GM12864 (cell line): Measurements from ENCODE around the gene MDP1.

ENCODE experiments used
- DNase-seq: peaks from one replicate; pipeline ENCODE4 v3.0.0-alpha.2; 2011; ENCODE audit warnings: low read depth
- H3K4me3 ChIP-seq: 2 replicates; pipeline ENCODE4 v1.5.1; 2011; ENCODE audit warnings: mild to moderate bottlenecking, low read depth, low read length, control low read depth
- TF ChIP-seq, protein P1 (sequence below): IDR thresholded peaks from 2 replicates; pipeline ENCODE4 v1.5.1; 2011; ENCODE audit warnings: low read depth, mild to moderate bottlenecking, moderate library complexity, low read length, control low read depth, inconsistent platforms; ENCODE audit errors: missing control alignments

The MDP1 gene

DNA sequence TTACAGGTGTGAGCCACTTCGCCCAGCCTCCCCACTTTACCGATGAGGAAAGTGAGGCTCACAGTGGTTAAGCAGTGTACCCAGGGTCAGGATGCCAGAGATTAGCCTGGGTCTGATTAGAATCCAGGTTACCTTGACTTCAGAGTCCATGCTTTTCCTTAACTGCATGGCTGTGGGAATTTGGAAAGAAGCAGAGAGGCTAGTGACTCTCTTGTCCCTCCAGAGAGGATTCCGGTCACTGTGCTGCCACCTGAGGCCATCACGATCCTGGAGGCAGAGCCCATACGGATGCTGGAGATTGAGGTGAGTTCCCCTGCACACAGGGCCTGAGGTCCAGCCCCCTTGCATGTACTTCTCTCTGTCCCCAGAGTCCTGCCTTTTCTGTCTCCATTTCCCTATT, 39.3 kb downstream of the MDP1 start:
- TF ChIP-seq, protein P1, sequence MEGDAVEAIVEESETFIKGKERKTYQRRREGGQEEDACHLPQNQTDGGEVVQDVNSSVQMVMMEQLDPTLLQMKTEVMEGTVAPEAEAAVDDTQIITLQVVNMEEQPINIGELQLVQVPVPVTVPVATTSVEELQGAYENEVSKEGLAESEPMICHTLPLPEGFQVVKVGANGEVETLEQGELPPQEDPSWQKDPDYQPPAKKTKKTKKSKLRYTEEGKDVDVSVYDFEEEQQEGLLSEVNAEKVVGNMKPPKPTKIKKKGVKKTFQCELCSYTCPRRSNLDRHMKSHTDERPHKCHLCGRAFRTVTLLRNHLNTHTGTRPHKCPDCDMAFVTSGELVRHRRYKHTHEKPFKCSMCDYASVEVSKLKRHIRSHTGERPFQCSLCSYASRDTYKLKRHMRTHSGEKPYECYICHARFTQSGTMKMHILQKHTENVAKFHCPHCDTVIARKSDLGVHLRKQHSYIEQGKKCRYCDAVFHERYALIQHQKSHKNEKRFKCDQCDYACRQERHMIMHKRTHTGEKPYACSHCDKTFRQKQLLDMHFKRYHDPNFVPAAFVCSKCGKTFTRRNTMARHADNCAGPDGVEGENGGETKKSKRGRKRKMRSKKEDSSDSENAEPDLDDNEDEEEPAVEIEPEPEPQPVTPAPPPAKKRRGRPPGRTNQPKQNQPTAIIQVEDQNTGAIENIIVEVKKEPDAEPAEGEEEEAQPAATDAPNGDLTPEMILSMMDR: no peak
- no peak overlapping the region for H3K4me3 ChIP-seq
- DNase-seq: no peak

GRCh38 chr14:24172871-24173281, 43.0 kb downstream of the MDP1 start:
- H3K4me3 ChIP-seq: peak overlapping the region; percentile 65
- TF ChIP-seq, protein P1: no peak
- no peak for DNase-seq

DNA sequence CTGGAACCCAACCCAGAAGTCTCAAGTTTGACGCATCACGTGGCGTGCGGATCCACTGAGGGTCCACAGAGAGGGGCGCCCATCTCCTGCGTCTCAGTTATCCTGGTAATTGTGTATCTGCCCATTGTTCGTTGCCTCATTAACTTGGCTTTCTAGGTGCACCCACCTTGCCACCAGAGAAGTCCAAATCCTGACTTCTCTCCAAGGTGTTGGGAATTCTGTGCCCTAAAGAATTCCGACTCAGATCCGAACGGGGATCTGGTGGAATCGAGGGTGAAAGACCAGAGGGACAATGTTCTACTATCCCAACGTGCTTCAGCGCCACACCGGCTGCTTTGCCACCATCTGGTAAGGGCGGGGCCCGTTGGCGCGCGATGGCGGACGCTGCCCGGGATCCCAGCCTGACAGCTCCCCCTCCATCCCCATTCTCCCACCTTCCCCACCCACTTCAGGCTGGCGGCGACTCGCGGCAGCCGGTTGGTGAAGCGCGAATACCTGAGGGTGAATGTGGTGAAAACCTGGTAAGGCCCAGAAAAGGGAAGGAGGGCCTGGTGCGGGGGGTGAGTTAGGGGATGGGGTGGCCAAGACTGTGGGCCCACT, 43.5 kb downstream of the MDP1 start:
- no peak for DNase-seq
- peak overlapping the region; percentile 65 for H3K4me3 ChIP-seq
- TF ChIP-seq, protein P1: no peak

- DNase-seq: peak; percentile 80
- TF ChIP-seq, protein P1: no peak
- peak within 1 kb of the TSS; percentile 65 for H3K4me3 ChIP-seq
Observed at GRCh38 chr14:24171422-24172260, 44.2 kb downstream of the MDP1 start, which contains the start of gene REC8. Gene REC8 (plus strand): TSS chr14:24172080. CDS start chr14:24172553, 473 bp downstream.

DNA sequence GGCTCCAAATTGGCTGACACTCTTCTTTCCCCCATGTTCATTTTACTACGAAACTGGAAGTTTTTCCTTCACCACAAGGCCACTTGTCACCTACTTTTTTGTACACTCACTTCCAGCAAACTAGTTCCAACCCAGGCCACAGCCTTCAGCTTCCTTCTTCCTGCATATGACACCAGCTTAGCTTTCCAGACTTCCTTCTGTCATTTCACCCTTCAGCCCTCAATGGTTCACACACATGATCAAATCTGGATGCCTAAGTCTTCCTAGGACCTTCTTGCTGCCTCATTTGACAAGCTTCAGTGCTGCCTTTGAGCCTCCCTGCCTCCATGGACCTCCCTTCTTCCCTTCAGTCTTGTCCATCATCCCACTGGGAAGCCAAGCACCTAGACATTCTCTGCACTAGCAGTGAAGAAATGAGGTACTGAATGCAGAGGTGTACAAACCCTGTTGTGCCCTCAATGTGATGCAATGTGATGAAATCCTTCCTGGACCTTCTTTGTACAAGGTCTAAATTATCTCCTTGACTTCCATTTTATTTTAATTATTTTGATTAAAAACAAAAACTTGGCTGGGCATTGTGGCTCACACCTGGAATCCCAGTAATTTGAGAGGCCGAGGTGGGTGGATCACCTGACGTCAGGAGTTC, 48.3 kb downstream of the MDP1 start:
- TF ChIP-seq, protein P1: no peak
- H3K4me3 ChIP-seq: no peak overlapping the region
- DNase-seq: no peak

- DNase-seq: no peak
- TF ChIP-seq, protein P1: no peak
- H3K4me3 ChIP-seq: no peak overlapping the region
Observed at GRCh38 chr14:24165785-24166184, 50.1 kb downstream of the MDP1 start.
